ENCODE measurements around the gene ZFAND2A. TPM values are rescaled to one million over a fixed set of nuclear protein-coding genes. Genes with fewer than 3 reads are reported as not detected.
A peak's percentile ranks its signal among the peaks of the same experiment; 100 is the strongest.

Gene ZFAND2A, protein sequence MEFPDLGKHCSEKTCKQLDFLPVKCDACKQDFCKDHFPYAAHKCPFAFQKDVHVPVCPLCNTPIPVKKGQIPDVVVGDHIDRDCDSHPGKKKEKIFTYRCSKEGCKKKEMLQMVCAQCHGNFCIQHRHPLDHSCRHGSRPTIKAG
- 20.6 and 31.8 TPM in 2 replicates for total RNA-seq
- 37.6 and 40.6 TPM in 2 replicates for polyA plus RNA-seq
- polyA plus RNA-seq (2011; cell fraction: cytosol; rRNA removed), result 50.2 and 51.2 TPM in 2 replicates
- 53.1 and 54.8 TPM in 2 replicates for polyA plus RNA-seq (2011; cell fraction: nucleus; rRNA removed)
- polyA plus RNA-seq (2012), result 39.6 and 42.2 TPM in 2 replicates
- 19.3 and 19.8 TPM in 2 replicates for polyA minus RNA-seq
- polyA minus RNA-seq (2011; cell fraction: cytosol; rRNA and poly(A)+ RNA removed), result 12.5 TPM
- 19.7 and 23.8 TPM in 2 replicates for polyA minus RNA-seq (2011; cell fraction: nucleus; rRNA and poly(A)+ RNA removed)
- Bru-seq, nascent RNA, result percentile 75 among the genes with signal in this experiment
- percentile 64 among the genes with signal in this experiment for BruChase-seq, experiment 1, labeled RNA remaining after a 6-hour chase
- BruChase-seq, experiment 2, labeled RNA remaining after a 2-hour chase, result percentile 65 among the genes with signal in this experiment
- long read RNA-seq, transcript ZFAND2A-201 (5 exons, 860 nt), result major isoform, 43 of 57 reads
- long read RNA-seq, partial matches to known transcripts, result 0 of 57 reads
- long read RNA-seq, other reads (novel, unspliced or antisense), result 14 of 57 reads

DNA sequence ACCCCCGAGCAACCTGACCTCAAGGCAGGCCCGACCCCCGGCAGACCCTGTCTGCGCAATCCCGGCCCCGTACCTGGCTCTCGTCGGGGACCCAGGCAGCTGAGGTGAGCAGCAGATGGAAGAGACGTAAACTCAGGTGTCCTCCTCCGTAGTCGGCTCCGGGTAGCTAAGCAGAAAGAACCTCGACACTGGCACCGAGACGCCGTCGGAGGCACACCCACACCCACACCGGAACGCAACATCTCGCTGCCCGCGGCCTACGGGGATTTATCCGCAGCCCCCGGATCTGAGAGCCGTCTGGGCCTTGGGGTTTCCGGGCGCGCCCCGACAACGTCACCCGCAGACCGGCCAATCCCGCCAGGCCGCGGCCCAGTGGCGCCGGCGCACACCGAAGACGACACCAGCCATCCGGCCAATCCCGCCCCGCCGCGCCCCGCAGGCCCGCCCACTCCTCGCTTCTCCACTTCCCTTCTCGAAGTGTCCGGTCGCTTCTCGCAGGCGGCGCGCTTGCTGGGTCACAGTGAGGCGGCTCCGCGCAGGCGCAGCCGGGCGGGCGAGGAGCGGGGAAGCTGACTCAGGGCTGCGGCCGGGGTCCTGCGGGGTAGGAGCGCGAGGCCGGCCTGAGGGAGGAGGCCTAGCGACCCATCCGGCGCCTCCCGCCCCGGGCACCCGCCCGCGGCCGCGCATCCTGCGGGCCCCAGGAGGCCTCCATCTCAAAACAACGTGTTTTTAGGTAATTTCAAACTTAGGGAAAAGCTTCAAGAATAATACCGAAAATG lies at the start of gene ZFAND2A:
TSS of gene ZFAND2A (minus strand) at position 306 of the 779 bp plus-strand sequence. CDS start 1,984 bp downstream, outside the sequence.
- DNase-seq (ENCODE audit: low read depth, low spot score), result peak; percentile 99
- ChIA-PET POLR2A (interaction anchor here (0.8 to 1.2 kb wide), 3 partner anchors 8 to 22 kb away, joined by 3 read pairs; a partner anchor contains a TSS), CTCF (interaction anchor here (1.0 to 2.5 kb wide), 6 partner anchors 9 to 167 kb away, joined by 3 to 25 read pairs (median 5); a partner anchor contains a TSS)
- peaks cover 39% of the 10 kb centered on the region for H3K79me2 ChIP-seq (ENCODE audit: control insufficient read depth, insufficient read depth, low read length)
- H3K4me1 ChIP-seq (ENCODE audit: control insufficient read depth, extremely low read depth, insufficient read depth, low read length), result peaks cover 30% of the 10 kb centered on the region
- BruUV-seq (replicated peaks), result no TSS peak
- H3K9ac ChIP-seq (replicated peaks; ENCODE audit: extremely low read depth, insufficient read depth, low read length), result peak within 1 kb of the TSS; percentile 93
- intact Hi-C loops (cut with micrococcal nuclease), result loop anchor here (1.0 to 5.0 kb wide), 4 partner anchors 10 to 73 kb away; partner anchors contain the start of gene GPER1
- H3K27me3 ChIP-seq (ENCODE audit: control insufficient read depth in 2 of 2, insufficient read depth in 2 of 2, low read length in 2 of 2), result no peaks in the 10 kb centered on the region
- H3K9me1 ChIP-seq (replicated peaks; ENCODE audit: control insufficient read depth, extremely low read depth, insufficient read depth, low read length), result no peaks in the 10 kb centered on the region
- peak within 1 kb of the TSS; percentile 92 for H3K4me2 ChIP-seq (ENCODE audit: insufficient read depth, low read length)
- dilution Hi-C loops (cut with MboI; ENCODE audit: extremely low pct_ligation_motif_present, low sequenced_read_pairs), result no loop called here
- H3K9me3 ChIP-seq (replicated peaks; ENCODE audit: control insufficient read depth, insufficient read depth, low read length), result no peaks in the 10 kb centered on the region
- FAIRE-seq, result peak; percentile 98
- peaks cover 0 to 15% of the 10 kb centered on the region in 2 experiments for H3K36me3 ChIP-seq (ENCODE audit: control insufficient read depth in 2 of 2, extremely low read depth in 1 of 2, insufficient read depth in 2 of 2, low read length in 2 of 2)
- H2AFZ ChIP-seq (ENCODE audit: low read depth, low read length), result peak within 1 kb of the TSS; percentile 10
- peak within 1 kb of the TSS; percentile 79 for H3K27ac ChIP-seq (ENCODE audit: insufficient read depth, low read depth, low read length)
- TF ChIP-seq, protein P1, sequence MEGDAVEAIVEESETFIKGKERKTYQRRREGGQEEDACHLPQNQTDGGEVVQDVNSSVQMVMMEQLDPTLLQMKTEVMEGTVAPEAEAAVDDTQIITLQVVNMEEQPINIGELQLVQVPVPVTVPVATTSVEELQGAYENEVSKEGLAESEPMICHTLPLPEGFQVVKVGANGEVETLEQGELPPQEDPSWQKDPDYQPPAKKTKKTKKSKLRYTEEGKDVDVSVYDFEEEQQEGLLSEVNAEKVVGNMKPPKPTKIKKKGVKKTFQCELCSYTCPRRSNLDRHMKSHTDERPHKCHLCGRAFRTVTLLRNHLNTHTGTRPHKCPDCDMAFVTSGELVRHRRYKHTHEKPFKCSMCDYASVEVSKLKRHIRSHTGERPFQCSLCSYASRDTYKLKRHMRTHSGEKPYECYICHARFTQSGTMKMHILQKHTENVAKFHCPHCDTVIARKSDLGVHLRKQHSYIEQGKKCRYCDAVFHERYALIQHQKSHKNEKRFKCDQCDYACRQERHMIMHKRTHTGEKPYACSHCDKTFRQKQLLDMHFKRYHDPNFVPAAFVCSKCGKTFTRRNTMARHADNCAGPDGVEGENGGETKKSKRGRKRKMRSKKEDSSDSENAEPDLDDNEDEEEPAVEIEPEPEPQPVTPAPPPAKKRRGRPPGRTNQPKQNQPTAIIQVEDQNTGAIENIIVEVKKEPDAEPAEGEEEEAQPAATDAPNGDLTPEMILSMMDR (IDR thresholded peaks at IDR 0.05; ENCODE audit: extremely low read depth in 1 of 2, insufficient read depth in 1 of 2, low read depth in 1 of 2, low read length in 2 of 2), result no peak
- TF ChIP-seq FOS (IDR thresholded peaks at IDR 0.05; ENCODE audit: borderline replicate concordance, insufficient read depth, low read length), result no peak
- peak; percentile 88 for TF ChIP-seq POLR2AphosphoS5 (IDR thresholded peaks at IDR 0.05; ENCODE audit: insufficient read depth, low read depth, low read length)
- TF ChIP-seq POLR2A (IDR thresholded peaks at IDR 0.05; ENCODE audit: low read depth, low read length), result peak; percentile 90
- TF ChIP-seq MYC (IDR thresholded peaks at IDR 0.05; ENCODE audit: low read depth, low read length), result no peak
- no peak for TF ChIP-seq GATA2 (IDR thresholded peaks at IDR 0.05; ENCODE audit: insufficient read depth, insufficient read length, low read depth, low read length)
- no peak for TF ChIP-seq JUN (IDR thresholded peaks at IDR 0.05; ENCODE audit: borderline replicate concordance, insufficient read depth, insufficient read length, low read depth)
- TF ChIP-seq, protein P2, sequence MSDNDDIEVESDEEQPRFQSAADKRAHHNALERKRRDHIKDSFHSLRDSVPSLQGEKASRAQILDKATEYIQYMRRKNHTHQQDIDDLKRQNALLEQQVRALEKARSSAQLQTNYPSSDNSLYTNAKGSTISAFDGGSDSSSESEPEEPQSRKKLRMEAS (IDR thresholded peaks at IDR 0.05; ENCODE audit: insufficient read depth, insufficient read length), result peak; percentile 28
- TF ChIP-seq EZH2 (IDR thresholded peaks at IDR 0.05; ENCODE audit: borderline replicate concordance, low read depth, low read length, severe bottlenecking), result no peak
- H3K4me3 ChIP-seq (replicated peaks in 1 of 3; ENCODE audit: insufficient read depth in 1 of 3, low read depth in 1 of 3, low read length in 3 of 3), result peak within 1 kb of the TSS; percentile 71 to 97 (median 77)
- H4K20me1 ChIP-seq (replicated peaks; ENCODE audit: control insufficient read depth, extremely low read depth, insufficient read depth, low read length), result no peaks in the 10 kb centered on the region
